GM19438 (cell line): ENCODE results near the gene PLPPR1.
"Not testable (repeated sequence)": the region's sequence is repeated elsewhere in the genome, so short reads cannot be mapped to it uniquely, and the experiment has no call there.

ENCODE experiments used
- ATAC-seq: cut with Tn5 transposase; IDR thresholded peaks from one replicate; pipeline ENCODE4 v1.9.1; 2021; ENCODE audit warnings: low read depth; ENCODE audit not compliant: unreplicated experiment

The PLPPR1 gene

GRCh38 chr9:101039581-101039980 lies 11.1 kb downstream of the PLPPR1 start:
- ATAC-seq, result not testable (repeated sequence)

GRCh38 chr9:101047848-101048397 lies 19.4 kb downstream of the PLPPR1 start:
- ATAC-seq, result no peak

GRCh38 chr9:101050650-101051049 lies 22.1 kb downstream of the PLPPR1 start:
- ATAC-seq, result no peak

- ATAC-seq, result no peak
These were observed 26.1 kb downstream of the PLPPR1 start for GRCh38 chr9:101054657-101055056.

GRCh38 chr9:101055516-101055915 lies 27.0 kb downstream of the PLPPR1 start:
- ATAC-seq, result no peak

GRCh38 chr9:101062686-101063085 lies 34.2 kb downstream of the PLPPR1 start:
- no peak for ATAC-seq

GRCh38 chr9:101063192-101063591 lies 34.7 kb downstream of the PLPPR1 start:
- no peak for ATAC-seq

GRCh38 chr9:101064206-101064605 lies 35.7 kb downstream of the PLPPR1 start:
- no peak for ATAC-seq

GRCh38 chr9:101065930-101066329 lies 37.4 kb downstream of the PLPPR1 start:
- ATAC-seq, result no peak

- ATAC-seq, result no peak
These were observed 40.2 kb downstream of the PLPPR1 start for GRCh38 chr9:101068696-101069095.

- no peak for ATAC-seq
These were observed 43.7 kb downstream of the PLPPR1 start for GRCh38 chr9:101072259-101072658.

GRCh38 chr9:101073122-101073521 lies 44.6 kb downstream of the PLPPR1 start:
- ATAC-seq, result no peak

GRCh38 chr9:101081641-101082040 lies 53.1 kb downstream of the PLPPR1 start:
- ATAC-seq, result no peak

GRCh38 chr9:101083448-101084202 lies 55.1 kb downstream of the PLPPR1 start:
- no peak for ATAC-seq

GRCh38 chr9:101087426-101087825 lies 58.9 kb downstream of the PLPPR1 start:
- no peak for ATAC-seq

- ATAC-seq, result no peak
These were observed 64.4 kb downstream of the PLPPR1 start for GRCh38 chr9:101092922-101093321.

GRCh38 chr9:101093620-101094019 lies 65.1 kb downstream of the PLPPR1 start:
- ATAC-seq, result no peak

GRCh38 chr9:101094686-101095085 lies 66.2 kb downstream of the PLPPR1 start:
- ATAC-seq, result no peak

- no peak for ATAC-seq
These were observed 68.7 kb downstream of the PLPPR1 start for GRCh38 chr9:101097210-101097609.

- ATAC-seq, result no peak
These were observed 69.9 kb downstream of the PLPPR1 start for GRCh38 chr9:101098392-101098791.

GRCh38 chr9:101114317-101114716 lies 85.8 kb downstream of the PLPPR1 start:
- no peak for ATAC-seq

GRCh38 chr9:101115102-101115501 lies 86.6 kb downstream of the PLPPR1 start:
- ATAC-seq, result no peak
